HEK293T (cell line): ENCODE results near the gene USP34.

Source experiments
- CTCF ChIA-PET: fragments of 350-600 bp; formaldehyde crosslinking; extraction: SDS; loops from one replicate; lab custom pipeline; 2021; ENCODE audit warnings: antibody characterized with exemption, inconsistent platforms; lab: Yijun Ruan, JAX
- POLR2A ChIA-PET: fragments of 350-600 bp; formaldehyde crosslinking; extraction: SDS; loops from one replicate; lab custom pipeline; 2020; ENCODE audit warnings: antibody characterized with exemption, inconsistent platforms; lab: Yijun Ruan, JAX
- DNase-seq: peaks from one replicate; pipeline ENCODE4 v3.0.0; 2012; ENCODE audit warnings: mixed read lengths; ENCODE audit errors: extremely low spot score
- ARNT ChIP-seq: fragments of 450-650 bp; IDR thresholded peaks from 2 replicates; pipeline ENCODE4 v1.6.1; 2017; ENCODE audit warnings: mild to moderate bottlenecking
- BHLHE40 ChIP-seq: fragments of 450-650 bp; IDR thresholded peaks from 2 replicates; pipeline ENCODE4 v1.6.1; 2016; ENCODE audit warnings: mild to moderate bottlenecking, moderate library complexity, borderline replicate concordance
- CTBP1 ChIP-seq: fragments of 450-650 bp; IDR thresholded peaks from 2 replicates; pipeline ENCODE4 v1.6.1; 2016; ENCODE audit warnings: borderline replicate concordance
- ELF4 ChIP-seq: fragments of 450-650 bp; IDR thresholded peaks from 2 replicates; pipeline ENCODE4 v1.6.1; 2017; ENCODE audit warnings: antibody characterized with exemption
- FOXA1 ChIP-seq: fragments of 450-650 bp; IDR thresholded peaks from 2 replicates; pipeline ENCODE4 v1.6.1; 2016; ENCODE audit warnings: mild to moderate bottlenecking
- FOXK2 ChIP-seq: fragments of 450-650 bp; IDR thresholded peaks from 2 replicates; pipeline ENCODE4 v1.6.1; 2016; ENCODE audit warnings: mild to moderate bottlenecking
- FOXM1 ChIP-seq: fragments of 450-650 bp; IDR thresholded peaks from 2 replicates; pipeline ENCODE4 v1.6.1; 2017; ENCODE audit warnings: mild to moderate bottlenecking, borderline replicate concordance
- HDGF ChIP-seq: fragments of 450-650 bp; IDR thresholded peaks from 2 replicates; pipeline ENCODE4 v1.6.1; 2017; ENCODE audit warnings: antibody characterized with exemption, borderline replicate concordance
- L3MBTL2 ChIP-seq: fragments of 450-650 bp; conservative IDR thresholded peaks from 2 replicates; pipeline ENCODE4 v1.6.1; 2016; ENCODE audit warnings: mild to moderate bottlenecking
- LEF1 ChIP-seq: fragments of 450-650 bp; IDR thresholded peaks from 2 replicates; pipeline ENCODE4 v1.6.1; 2017; ENCODE audit warnings: mild to moderate bottlenecking, borderline replicate concordance
- NFRKB ChIP-seq: fragments of 450-650 bp; IDR thresholded peaks from 2 replicates; pipeline ENCODE4 v1.6.1; 2016; ENCODE audit warnings: mild to moderate bottlenecking, moderate library complexity
- SP1 ChIP-seq: fragments of 450-650 bp; IDR thresholded peaks from 2 replicates; pipeline ENCODE4 v1.6.1; 2017
- SUZ12 ChIP-seq: fragments of 450-650 bp; IDR thresholded peaks from 2 replicates; pipeline ENCODE4 v1.6.1; 2016; ENCODE audit warnings: mild to moderate bottlenecking
- TARDBP ChIP-seq: fragments of 450-650 bp; IDR thresholded peaks from 2 replicates; pipeline ENCODE4 v1.6.1; 2016
- ZNF384 ChIP-seq: fragments of 450-650 bp; IDR thresholded peaks from 2 replicates; pipeline ENCODE4 v1.6.1; 2016
- TF ChIP-seq, protein P1 (sequence below): fragments of 450-650 bp; IDR thresholded peaks from 2 replicates; pipeline ENCODE4 v1.6.1; 2016

Gene USP34

GRCh38 chr2:61356261-61356957 is 114.5 kb downstream of the USP34 start:
- no peak for TF ChIP-seq BHLHE40
- TF ChIP-seq NFRKB: no peak
- CTCF ChIA-PET: no interaction called here
- POLR2A ChIA-PET: no interaction called here
- no peak for DNase-seq

GRCh38 chr2:61354543-61355197 is 116.2 kb downstream of the USP34 start:
- TF ChIP-seq, protein P1, sequence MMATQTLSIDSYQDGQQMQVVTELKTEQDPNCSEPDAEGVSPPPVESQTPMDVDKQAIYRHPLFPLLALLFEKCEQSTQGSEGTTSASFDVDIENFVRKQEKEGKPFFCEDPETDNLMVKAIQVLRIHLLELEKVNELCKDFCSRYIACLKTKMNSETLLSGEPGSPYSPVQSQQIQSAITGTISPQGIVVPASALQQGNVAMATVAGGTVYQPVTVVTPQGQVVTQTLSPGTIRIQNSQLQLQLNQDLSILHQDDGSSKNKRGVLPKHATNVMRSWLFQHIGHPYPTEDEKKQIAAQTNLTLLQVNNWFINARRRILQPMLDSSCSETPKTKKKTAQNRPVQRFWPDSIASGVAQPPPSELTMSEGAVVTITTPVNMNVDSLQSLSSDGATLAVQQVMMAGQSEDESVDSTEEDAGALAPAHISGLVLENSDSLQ: no peak
- no peak for TF ChIP-seq CTBP1
- no peak for TF ChIP-seq FOXM1
- TF ChIP-seq ZNF384: no peak
- TF ChIP-seq FOXK2: no peak
- no peak for TF ChIP-seq BHLHE40
- no peak for TF ChIP-seq NFRKB
- TF ChIP-seq SP1: no peak
- TF ChIP-seq L3MBTL2: no peak
- TF ChIP-seq ARNT: no peak
- DNase-seq: no peak
- ChIA-PET CTCF (no interaction called here), POLR2A (no interaction called here)

DNA sequence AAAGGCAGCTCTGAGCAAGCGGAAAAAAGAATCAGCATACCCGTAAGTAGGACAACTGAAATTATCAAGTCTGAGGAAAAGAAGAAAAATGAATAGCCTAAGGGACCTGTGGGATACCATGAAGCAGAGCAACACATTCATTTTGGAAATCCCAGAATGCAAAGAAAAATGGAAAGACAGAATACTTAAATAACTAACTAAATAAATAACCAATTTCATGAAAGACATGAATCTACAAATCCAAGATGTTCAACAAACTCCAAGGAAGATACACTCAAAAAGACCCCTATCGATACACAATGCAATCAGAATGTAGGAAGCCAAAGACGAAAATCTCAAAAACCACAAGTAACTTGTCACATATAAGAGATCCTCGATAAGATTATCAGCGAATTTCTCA is 117.0 kb downstream of the USP34 start:
- CTCF ChIA-PET: interaction anchor here (0.6 kb wide), 1 partner anchor 136 kb away, joined by 3 read pairs; no protein-coding TSS in a partner anchor
- no peak for DNase-seq
- TF ChIP-seq BHLHE40 (no peak), FOXK2 (no peak), ZNF384 (no peak), SUZ12 (no peak), ARNT (no peak), FOXA1 (no peak), ELF4 (no peak), TARDBP (no peak), SP1 (no peak), NFRKB (no peak), HDGF (no peak), CTBP1 (no peak), LEF1 (no peak), FOXM1 (no peak), L3MBTL2 (no peak)
- TF ChIP-seq, protein P1: no peak
- POLR2A ChIA-PET: no interaction called here

- ChIA-PET CTCF (no interaction called here), POLR2A (no interaction called here)
- TF ChIP-seq ARNT: no peak
- no peak for TF ChIP-seq SUZ12
- TF ChIP-seq, protein P1: no peak
- no peak for TF ChIP-seq NFRKB
- no peak for TF ChIP-seq TARDBP
- TF ChIP-seq HDGF: no peak
- TF ChIP-seq FOXA1: no peak
- no peak for TF ChIP-seq SP1
- TF ChIP-seq BHLHE40: no peak
- no peak for TF ChIP-seq CTBP1
- TF ChIP-seq ELF4: no peak
- no peak for TF ChIP-seq L3MBTL2
- TF ChIP-seq FOXM1: no peak
- no peak for DNase-seq
Observed at GRCh38 chr2:61350777-61351176, 120.1 kb downstream of the USP34 start.

- DNase-seq: no peak
- ChIA-PET POLR2A (no interaction called here), CTCF (interaction anchor here (0.6 kb wide), 1 partner anchor 70 kb away, joined by 5 read pairs; no protein-coding TSS in a partner anchor)
- TF ChIP-seq FOXM1 (no peak), FOXK2 (no peak)
Observed at GRCh38 chr2:61343141-61343540, 127.7 kb downstream of the USP34 start.

- no peak for TF ChIP-seq BHLHE40
- no peak for TF ChIP-seq FOXK2
- no peak for TF ChIP-seq ZNF384
- TF ChIP-seq FOXA1: no peak
- TF ChIP-seq ELF4: no peak
- no peak for TF ChIP-seq SUZ12
- no peak for TF ChIP-seq NFRKB
- TF ChIP-seq ARNT: no peak
- TF ChIP-seq HDGF: no peak
- TF ChIP-seq L3MBTL2: no peak
- TF ChIP-seq, protein P1: no peak
- no peak for TF ChIP-seq TARDBP
- no peak for TF ChIP-seq CTBP1
- TF ChIP-seq FOXM1: no peak
- TF ChIP-seq LEF1: no peak
- no peak for DNase-seq
- POLR2A ChIA-PET: no interaction called here
- CTCF ChIA-PET: no interaction called here
Observed at GRCh38 chr2:61340242-61340641, 130.6 kb downstream of the USP34 start.
